K562 (cell line): Measurements from ENCODE around the gene RETN. TPM values are rescaled to one million over a fixed set of nuclear protein-coding genes. Genes with fewer than 3 reads are reported as not detected.

ENCODE experiments used
- ATAC-seq: fragments of 200-7000 bp; cut with Tn5 transposase; 3 replicates; pipeline ENCODE4 v1.9.1; 2020; ENCODE audit warnings: moderate library complexity
- BruUV-seq: library from RNA; stranded (reverse); fragments of 400-500 nt; replicated peaks from 2 replicates; lab custom pipeline; 2021; lab: Mats Ljungman, UMichigan
- CTCF ChIA-PET: fragments of 300-600 bp; formaldehyde crosslinking; extraction: SDS; loops from one replicate; lab custom pipeline; 2021; ENCODE audit warnings: low intra/inter-chr PET ratio; lab: Yijun Ruan, JAX
- POLR2A ChIA-PET: fragments of 300-600, 350-650 bp; sonication (Branson Sonifier 250); formaldehyde crosslinking; extraction: SDS; loops from one replicate; lab custom pipeline; 2021; ENCODE audit warnings: antibody characterized with exemption, inconsistent platforms; lab: Yijun Ruan, JAX
- DNase-seq, 4 experiments: peaks; one replicate each; pipeline versions ENCODE4 v3.0.0 to v3.0.0-alpha.2; 2011 to 2018; ENCODE audit warnings: low spot score in 3 of 4, mixed read lengths in 3 of 4; ENCODE audit errors: extremely low read depth in 1 of 4
- FAIRE-seq: peaks from 2 replicates; lab custom pipeline; 2011; peaks lifted over from hg19 to GRCh38; lab: Jason Lieb, UNC
- H2AFZ ChIP-seq: 2 replicates; pipeline ENCODE4 v1.6.0; 2011; ENCODE audit warnings: low read depth, low read length, control low read depth, inconsistent platforms
- H3K27ac ChIP-seq: fragments of 200-600 bp; 3 replicates; pipeline ENCODE4 v1.8.0; 2011; ENCODE audit warnings: low read depth, mild to moderate bottlenecking, control low read depth, inconsistent platforms, low read length, moderate library complexity, mixed read lengths; ENCODE audit errors: extremely low read depth
- H3K27me3 ChIP-seq, 2 experiments: fragments of 300-600 bp in 1 of 2; 2 replicates in 1 of 2; 3 replicates in 1 of 2; pipeline versions ENCODE4 v1.6.0 to v1.8.0; 2011; ENCODE audit warnings: inconsistent platforms in 2 of 2, low read length in 2 of 2, mild to moderate bottlenecking in 1 of 2, mixed read lengths in 1 of 2, moderate library complexity in 1 of 2; ENCODE audit not compliant: control insufficient read depth in 2 of 2, insufficient read depth in 2 of 2
- H3K36me3 ChIP-seq: fragments of 300-600 bp; 3 replicates; pipeline ENCODE4 v1.8.0; 2011; ENCODE audit warnings: mild to moderate bottlenecking, low read length, inconsistent platforms; ENCODE audit not compliant: control insufficient read depth, insufficient read depth
- H3K4me1 ChIP-seq, 2 experiments: fragments of 200-600 bp in 1 of 2; replicated peaks in 1 of 2; 2 replicates in 1 of 2; 3 replicates in 1 of 2; pipeline versions ENCODE4 v1.5.1 to v1.8.0; 2011; ENCODE audit warnings: inconsistent platforms in 2 of 2, low read length in 2 of 2, mild to moderate bottlenecking in 1 of 2, mixed read lengths in 1 of 2, moderate library complexity in 1 of 2; ENCODE audit not compliant: control insufficient read depth in 2 of 2, insufficient read depth in 2 of 2
- H3K4me2 ChIP-seq: 2 replicates; pipeline ENCODE4 v1.6.1; 2011; ENCODE audit warnings: low read length, control low read depth, inconsistent platforms, mixed read lengths; ENCODE audit not compliant: insufficient read depth
- H3K4me3 ChIP-seq: fragments of 200-600 bp; sonication (generic), shearing (Covaris generic); 2 replicates; pipeline ENCODE4 v1.5.1; 2016; ENCODE audit warnings: control low read depth, inconsistent platforms
- H3K79me2 ChIP-seq: fragments of 200-600 bp; 3 replicates; pipeline ENCODE4 v1.8.0; 2011; ENCODE audit warnings: low read length, inconsistent platforms; ENCODE audit not compliant: control insufficient read depth, insufficient read depth
- H3K9ac ChIP-seq, 2 experiments: 2 replicates each; pipeline versions ENCODE4 v1.6.0 to v1.6.1; 2011; ENCODE audit warnings: low read depth in 2 of 2, low read length in 2 of 2, control low read depth in 1 of 2, inconsistent platforms in 1 of 2, mild to moderate bottlenecking in 1 of 2, mixed read lengths in 1 of 2; ENCODE audit not compliant: insufficient read depth in 1 of 2
- H3K9me1 ChIP-seq: one replicate; pipeline ENCODE4 v1.6.0; 2011; ENCODE audit warnings: inconsistent platforms, mild to moderate bottlenecking, low read length, moderate library complexity; ENCODE audit not compliant: control insufficient read depth, insufficient read depth
- H3K9me3 ChIP-seq: replicated peaks from 2 replicates; pipeline ENCODE4 v1.5.1; 2011; ENCODE audit warnings: low read depth, low read length, inconsistent platforms; ENCODE audit not compliant: control insufficient read depth, insufficient read depth
- H4K20me1 ChIP-seq: replicated peaks from 2 replicates; pipeline ENCODE4 v1.6.1; 2011; ENCODE audit warnings: low read length, inconsistent platforms, mixed read lengths; ENCODE audit not compliant: control insufficient read depth, insufficient read depth
- BCL6 ChIP-seq: fragments of 250-450 bp; sonication (Bioruptor Pico); IDR thresholded peaks from 2 replicates; pipeline ENCODE4 v1.4.0; 2020
- CXXC5 ChIP-seq: fragments of 250-450 bp; sonication (Bioruptor Pico); IDR thresholded peaks from 2 replicates; pipeline ENCODE4 v1.8.0; 2022; ENCODE audit warnings: inconsistent platforms, mild to moderate bottlenecking, moderate library complexity
- ETV6 ChIP-seq, 3 experiments: fragments of 150-350 bp in 1 of 3; sonication (generic) in 1 of 3; formaldehyde crosslinking in 1 of 3; IDR thresholded peaks; 2 replicates each; pipeline versions ENCODE4 v1.6.1 to v1.8.0; 2014 to 2022; ENCODE audit warnings: borderline replicate concordance in 2 of 3, low read depth in 2 of 3, antibody characterized with exemption in 1 of 3, low read length in 1 of 3, mild to moderate bottlenecking in 1 of 3, missing genetic modification reagents in 1 of 3
- LARP7 ChIP-seq: fragments of 450-650 bp; IDR thresholded peaks from 2 replicates; pipeline ENCODE4 v1.6.1; 2016
- NFIX ChIP-seq: fragments of 250-450 bp; sonication (Bioruptor Pico); IDR thresholded peaks from 2 replicates; pipeline ENCODE4 v1.4.0; 2020; ENCODE audit warnings: low read depth, mild to moderate bottlenecking, moderate library complexity
- RBFOX2 ChIP-seq: fragments of 200-400 bp; formaldehyde crosslinking; IDR thresholded peaks from 2 replicates; pipeline ENCODE4 v1.6.1; 2017; ENCODE audit warnings: low read depth, mild to moderate bottlenecking, low read length, moderate library complexity
- ZNF124 ChIP-seq: sonication (generic); formaldehyde crosslinking; IDR thresholded peaks from 2 replicates; pipeline ENCODE4 v1.8.1; 2022; ENCODE audit warnings: missing genetic modification reagents
- ZNF695 ChIP-seq: fragments of 450-650 bp; formaldehyde crosslinking; IDR thresholded peaks from 2 replicates; pipeline ENCODE4 v1.4.0; 2020; ENCODE audit warnings: mild to moderate bottlenecking, moderate library complexity
- whole genome bisulfite sequencing: fragments of 100-300 bp; shearing (Covaris generic); methylation state at CpG from one replicate; pipeline ENCODE4 v1.1.6; 2016; ENCODE audit warnings: low coverage, mixed read lengths; ENCODE audit not compliant: insufficient coverage; ENCODE audit errors: missing lambda C conversion rate; 5-methylcytosine and 5-hydroxymethylcytosine counted together
- in situ Hi-C: fragments of 300-500 bp; cut with MboI; formaldehyde crosslinking; loops from 4 replicates; pipeline ENCODE4 v1.15.0; 2018; ENCODE audit warnings: inconsistent platforms, mixed read lengths
- intact Hi-C: fragments of 100-400 bp; cut with micrococcal nuclease; formaldehyde crosslinking; loops from 2 replicates; pipeline ENCODE4 v1.14.2; 2022
- polyA plus RNA-seq, 8 experiments: library from polyadenylated mRNA; depleted of rRNA in 4 of 8; stranded (reverse) in 5 of 8; unstranded in 3 of 8; fragments of >200 nt; fragmentation: Nextera tagmentation in 2 of 8; fragmentation: Illumina TruSeq in 1 of 8; extraction: Ambion mirVana in 2 of 8; extraction: Trizol in 1 of 8; gene quantifications; 2 replicates each; pipeline versions ENCODE4 v1.2.1 to v1.2.3, GENCODE V29; 2011 to 2014; ENCODE audit warnings: inconsistent platforms in 1 of 8, missing spikeins in 1 of 8
- total RNA-seq, 7 experiments: library from RNA; depleted of rRNA in 6 of 7; stranded (reverse); fragments of >200 nt in 6 of 7; fragmentation: Illumina TruSeq in 2 of 7; extraction: Trizol in 2 of 7; gene quantifications; 2 replicates each; pipeline versions ENCODE4 v1.2.1 to v1.2.3, GENCODE V29; 2011 to 2021; ENCODE audit warnings: low replicate concordance in 1 of 7
- TF ChIP-seq, protein P1 (sequence below): fragments of 250-450 bp; sonication (Bioruptor Pico); IDR thresholded peaks from 2 replicates; pipeline ENCODE4 v1.4.0; 2020; ENCODE audit warnings: borderline replicate concordance
- TF ChIP-seq, protein P2 (sequence below): sonication (generic); formaldehyde crosslinking; IDR thresholded peaks from 2 replicates; pipeline ENCODE4 v1.8.1; 2023; ENCODE audit warnings: mild to moderate bottlenecking, missing genetic modification reagents

RETN gene
- total and polyA plus RNA-seq, 9 of the 15 experiments (the other 6 are each of a cell fraction or from before 2014, with no cell fraction given): not detected

DNA sequence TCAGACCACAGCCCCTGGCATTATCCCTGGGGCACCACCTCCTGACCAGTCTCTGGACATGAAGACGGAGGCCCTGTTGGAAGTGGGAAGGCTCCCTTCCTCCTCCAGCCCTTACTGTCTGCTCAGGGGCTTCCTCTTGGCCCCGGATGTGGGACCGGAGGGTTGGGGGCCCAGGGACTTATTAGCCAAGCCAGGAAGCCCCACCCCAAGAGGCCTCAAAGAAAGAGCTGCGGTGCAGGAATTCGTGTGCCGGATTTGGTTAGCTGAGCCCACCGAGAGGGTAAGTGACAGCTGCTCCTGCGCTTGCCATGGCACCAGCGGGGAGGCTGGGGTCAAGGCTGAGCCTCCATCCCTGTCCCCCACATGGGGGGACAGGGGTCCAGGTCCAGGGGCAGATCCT lies at the start of gene RETN (continued):
- TF ChIP-seq BCL6 (CRISPR knock-in tag) (no peak), CXXC5 (CRISPR knock-in tag) (no peak), ZNF695 (CRISPR knock-in tag) (no peak)

DNA sequence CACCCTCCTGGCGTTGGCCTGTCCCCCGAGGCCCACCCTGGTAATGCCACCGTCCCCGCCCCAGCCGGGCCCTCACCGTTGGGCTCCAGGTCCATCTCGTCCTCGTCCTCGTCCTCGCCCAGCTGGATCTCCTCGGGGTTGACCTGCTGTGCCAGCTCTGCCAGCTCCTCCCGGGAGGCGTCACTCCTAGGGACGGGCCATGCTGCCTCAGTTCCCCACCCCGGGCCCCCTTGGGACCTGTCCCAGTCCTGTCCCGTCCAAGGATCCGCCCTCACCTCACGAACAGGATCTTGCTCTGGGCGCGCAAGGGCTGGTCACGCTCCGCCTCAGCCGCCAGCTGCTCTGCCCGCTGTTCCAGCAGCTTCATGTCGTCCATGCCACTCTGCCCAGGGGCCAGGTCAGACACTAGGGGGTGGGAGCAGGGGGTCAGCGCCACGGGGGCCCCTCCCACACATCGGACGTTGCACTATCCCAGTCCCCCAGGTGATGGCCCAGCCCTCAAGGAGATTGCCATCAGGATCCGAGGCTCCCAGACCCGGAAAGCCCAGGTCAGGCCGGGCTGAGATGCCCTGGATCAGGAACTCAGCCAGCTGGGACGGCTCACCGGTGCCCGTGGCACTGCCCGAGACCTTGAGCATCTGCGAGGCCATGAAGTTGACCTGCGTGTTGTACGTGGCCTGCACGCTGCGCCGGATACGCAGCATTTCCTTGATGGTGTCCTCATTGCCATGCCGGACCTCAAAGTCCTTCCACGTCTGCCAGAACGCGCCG lies 49.0 kb upstream of the RETN start:
- Histone ChIP-seq H3K9ac (no peak overlapping the region), H3K4me2 (no peak overlapping the region), H3K27ac (no peak overlapping the region), H3K79me2 (no peaks in the 10 kb centered on the region), H3K27me3 (peaks cover 0 to 1% of the 10 kb centered on the region in 2 experiments; a peak in 1 of 5 replicates), H3K9me3 (no peaks in the 10 kb centered on the region), H3K36me3 (peaks cover 52% of the 10 kb centered on the region; the same call in 2 of the 3 replicates), H2AFZ (no peak overlapping the region), H3K4me1 (peaks cover 2 to 61% of the 10 kb centered on the region in 2 experiments; a peak in 4 of 5 replicates), H3K4me3 (no peak overlapping the region), H4K20me1 (0 out of 2 replicates have a peak, but pooled peaks cover 1% of the 10 kb centered on the region), H3K9me1 (no peaks in the 10 kb centered on the region)
- intact Hi-C loops: no loop called here
- DNase-seq (no peak), FAIRE-seq (no peak), ATAC-seq (no peak)
- TF ChIP-seq RBFOX2 (peak; percentile 45; the same call in 1 of the 2 replicates), ZNF124 (no peak), ETV6 (IDR thresholded peaks at IDR 0.05; ENCODE audit: borderline replicate concordance in 1 of 2, low read depth in 2 of 2, low read length in 1 of 2) (no peak), ETV6 (CRISPR knock-in tag; IDR thresholded peaks at IDR 0.05; ENCODE audit: borderline replicate concordance) (no peak), NFIX (CRISPR knock-in tag) (no peak), LARP7 (no peak)
- TF ChIP-seq, protein P1, sequence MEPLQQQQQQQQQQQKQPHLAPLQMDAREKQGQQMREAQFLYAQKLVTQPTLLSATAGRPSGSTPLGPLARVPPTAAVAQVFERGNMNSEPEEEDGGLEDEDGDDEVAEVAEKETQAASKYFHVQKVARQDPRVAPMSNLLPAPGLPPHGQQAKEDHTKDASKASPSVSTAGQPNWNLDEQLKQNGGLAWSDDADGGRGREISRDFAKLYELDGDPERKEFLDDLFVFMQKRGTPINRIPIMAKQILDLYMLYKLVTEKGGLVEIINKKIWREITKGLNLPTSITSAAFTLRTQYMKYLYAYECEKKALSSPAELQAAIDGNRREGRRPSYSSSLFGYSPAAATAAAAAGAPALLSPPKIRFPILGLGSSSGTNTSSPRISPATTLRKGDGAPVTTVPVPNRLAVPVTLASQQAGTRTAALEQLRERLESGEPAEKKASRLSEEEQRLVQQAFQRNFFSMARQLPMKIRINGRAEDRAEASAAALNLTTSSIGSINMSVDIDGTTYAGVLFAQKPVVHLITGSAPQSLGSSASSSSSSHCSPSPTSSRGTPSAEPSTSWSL (CRISPR knock-in tag): no peak
- TF ChIP-seq, protein P2, sequence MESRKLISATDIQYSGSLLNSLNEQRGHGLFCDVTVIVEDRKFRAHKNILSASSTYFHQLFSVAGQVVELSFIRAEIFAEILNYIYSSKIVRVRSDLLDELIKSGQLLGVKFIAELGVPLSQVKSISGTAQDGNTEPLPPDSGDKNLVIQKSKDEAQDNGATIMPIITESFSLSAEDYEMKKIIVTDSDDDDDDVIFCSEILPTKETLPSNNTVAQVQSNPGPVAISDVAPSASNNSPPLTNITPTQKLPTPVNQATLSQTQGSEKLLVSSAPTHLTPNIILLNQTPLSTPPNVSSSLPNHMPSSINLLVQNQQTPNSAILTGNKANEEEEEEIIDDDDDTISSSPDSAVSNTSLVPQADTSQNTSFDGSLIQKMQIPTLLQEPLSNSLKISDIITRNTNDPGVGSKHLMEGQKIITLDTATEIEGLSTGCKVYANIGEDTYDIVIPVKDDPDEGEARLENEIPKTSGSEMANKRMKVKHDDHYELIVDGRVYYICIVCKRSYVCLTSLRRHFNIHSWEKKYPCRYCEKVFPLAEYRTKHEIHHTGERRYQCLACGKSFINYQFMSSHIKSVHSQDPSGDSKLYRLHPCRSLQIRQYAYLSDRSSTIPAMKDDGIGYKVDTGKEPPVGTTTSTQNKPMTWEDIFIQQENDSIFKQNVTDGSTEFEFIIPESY: peak; percentile 36; the same call in 1 of the 2 replicates
- in situ Hi-C loops: no loop called here
- ChIA-PET POLR2A (interaction anchor here (0.6 to 2.7 kb wide), 4 partner anchors 9 to 947 kb away, joined by 3 to 22 read pairs (median 4); partner anchors contain the start of genes PET100 and XAB2), CTCF (no interaction called here)
- BruUV-seq: TSS peak; percentile 45
- WGBS: 97% methylated on average over 14 of the region's 48 CpGs
